Measurements from ENCODE around the gene COBL. TPM values are rescaled to one million over a fixed set of nuclear protein-coding genes. Genes with fewer than 3 reads are reported as not detected.

Gene COBL
- total RNA-seq, 1 donor from 2014 or later, result 6.3 TPM

DNA sequence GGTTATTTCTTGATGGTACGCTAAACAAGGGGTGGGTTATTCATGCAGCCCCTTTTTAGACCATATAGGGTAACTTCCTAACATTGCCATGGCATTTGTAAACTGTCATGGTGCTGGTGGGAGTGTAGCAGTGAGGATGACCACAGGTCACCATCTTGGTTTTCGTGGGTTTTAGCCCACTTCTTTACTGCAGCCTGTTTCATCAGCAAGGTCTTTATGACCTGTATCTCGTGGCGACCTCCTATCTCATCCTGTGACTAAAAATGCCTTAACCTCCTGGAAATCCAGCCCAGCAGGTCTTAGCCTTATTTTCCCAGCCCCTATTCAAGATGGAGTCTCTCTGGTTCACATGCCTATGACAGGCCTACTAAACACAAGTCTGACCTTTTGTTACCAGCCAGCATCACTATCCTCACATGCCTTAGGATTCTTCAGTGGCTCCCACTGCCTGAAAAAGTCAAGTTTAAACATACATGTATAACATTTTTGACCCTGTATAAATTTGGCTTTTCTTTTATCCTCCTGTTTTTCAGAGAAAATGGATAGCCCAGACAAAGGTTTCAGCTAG is 13.2 kb upstream of the COBL start:
- H3K27ac ChIP-seq, result no peak overlapping the region
- H3K9me3 ChIP-seq (ENCODE audit: low read depth), result no peaks in the 10 kb centered on the region
- no peaks in the 10 kb centered on the region for H3K9me3 Mint-ChIP-seq
- no peaks in the 10 kb centered on the region for H3K27me3 ChIP-seq
- H3K9ac ChIP-seq, result no peak overlapping the region
- H3K36me3 ChIP-seq, result no peaks in the 10 kb centered on the region
- H3K4me3 ChIP-seq, result no peak overlapping the region
- no peak for DNase-seq (ENCODE audit: low spot score)
- H3K36me3 Mint-ChIP-seq, result no peaks in the 10 kb centered on the region
- H3K79me2 ChIP-seq (ENCODE audit: low read depth), result no peaks in the 10 kb centered on the region
- no peak overlapping the region for H3K4me2 ChIP-seq
- peaks cover 32% of the 10 kb centered on the region for H3F3A ChIP-seq (ENCODE audit: low read depth)
- no peak overlapping the region for H3K4me3 Mint-ChIP-seq
- no peaks in the 10 kb centered on the region for H3K4me1 Mint-ChIP-seq
- peaks cover 12% of the 10 kb centered on the region for H3K27me3 Mint-ChIP-seq (ENCODE audit: insufficient read depth, low read depth)
- TF ChIP-seq CTCF (IDR thresholded peaks at IDR 0.05) (no peak), EZH2phosphoT487 (IDR thresholded peaks at IDR 0.05) (no peak), EZH2 (IDR thresholded peaks at IDR 0.05) (no peak)
- no peak overlapping the region for H3K27ac Mint-ChIP-seq
- H3K4me1 ChIP-seq, result peaks cover 22% of the 10 kb centered on the region
- H2AFZ ChIP-seq (replicated peaks), result no peak overlapping the region
- H4K20me1 ChIP-seq (ENCODE audit: low read depth), result no peaks in the 10 kb centered on the region

DNA sequence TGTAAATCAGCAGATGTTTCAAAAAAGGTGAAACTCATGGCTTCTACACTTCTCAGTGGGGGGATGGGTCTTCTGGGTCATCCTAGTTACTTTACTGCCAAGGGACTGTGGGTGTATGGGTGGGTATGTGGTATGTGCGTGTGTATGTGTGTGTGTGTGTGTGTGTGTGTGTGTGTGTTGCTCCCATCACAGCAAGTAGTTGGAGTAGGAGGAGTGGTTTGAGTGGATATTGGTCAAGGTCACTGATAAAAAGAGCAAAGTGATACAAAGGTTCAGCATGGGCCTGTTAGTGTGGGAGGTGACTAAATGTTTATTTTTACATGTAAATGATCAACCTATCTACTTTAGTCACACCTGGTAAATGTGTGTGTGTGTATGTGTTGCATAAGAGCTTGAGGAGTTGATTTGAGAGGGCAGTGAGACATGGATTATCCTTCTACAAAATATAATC is 11.8 kb upstream of the COBL start:
- Histone ChIP-seq H4K20me1 (ENCODE audit: low read depth) (no peaks in the 10 kb centered on the region), H3F3A (ENCODE audit: low read depth) (peaks cover 34% of the 10 kb centered on the region), H3K27ac (no peak overlapping the region), H3K4me2 (no peak overlapping the region), H3K27me3 (no peaks in the 10 kb centered on the region), H3K4me1 (peaks cover 22% of the 10 kb centered on the region), H3K9ac (no peak overlapping the region), H2AFZ (replicated peaks) (no peak overlapping the region), H3K9me3 (ENCODE audit: low read depth) (no peaks in the 10 kb centered on the region), H3K4me3 (no peak overlapping the region), H3K36me3 (no peaks in the 10 kb centered on the region), H3K79me2 (ENCODE audit: low read depth) (no peaks in the 10 kb centered on the region)
- peaks cover 10% of the 10 kb centered on the region for H3K27me3 Mint-ChIP-seq (ENCODE audit: insufficient read depth, low read depth)
- TF ChIP-seq EZH2 (IDR thresholded peaks at IDR 0.05) (no peak), EZH2phosphoT487 (IDR thresholded peaks at IDR 0.05) (no peak), CTCF (IDR thresholded peaks at IDR 0.05) (no peak)
- H3K9me3 Mint-ChIP-seq, result no peaks in the 10 kb centered on the region
- no peaks in the 10 kb centered on the region for H3K36me3 Mint-ChIP-seq
- H3K4me3 Mint-ChIP-seq, result no peak overlapping the region
- no peak overlapping the region for H3K27ac Mint-ChIP-seq
- no peaks in the 10 kb centered on the region for H3K4me1 Mint-ChIP-seq
- no peak for DNase-seq (ENCODE audit: low spot score)

GRCh38 chr7:51327287-51327717 is 10.7 kb upstream of the COBL start:
- no peak overlapping the region for H3K4me3 Mint-ChIP-seq
- H3K4me2 ChIP-seq, result peak overlapping the region; percentile 10
- peaks cover 34% of the 10 kb centered on the region for H3F3A ChIP-seq (ENCODE audit: low read depth)
- peaks cover 22% of the 10 kb centered on the region for H3K4me1 ChIP-seq
- no peak overlapping the region for H3K4me3 ChIP-seq
- H3K9ac ChIP-seq, result no peak overlapping the region
- H2AFZ ChIP-seq (replicated peaks), result peak overlapping the region; percentile 15
- H3K36me3 Mint-ChIP-seq, result no peaks in the 10 kb centered on the region
- no peak overlapping the region for H3K27ac ChIP-seq
- no peaks in the 10 kb centered on the region for H3K79me2 ChIP-seq (ENCODE audit: low read depth)
- H3K36me3 ChIP-seq, result no peaks in the 10 kb centered on the region
- no peak overlapping the region for H3K27ac Mint-ChIP-seq
- H3K27me3 Mint-ChIP-seq (ENCODE audit: insufficient read depth, low read depth), result peaks cover 10% of the 10 kb centered on the region
- H4K20me1 ChIP-seq (ENCODE audit: low read depth), result no peaks in the 10 kb centered on the region
- TF ChIP-seq CTCF (IDR thresholded peaks at IDR 0.05), result no peak
- TF ChIP-seq EZH2phosphoT487 (IDR thresholded peaks at IDR 0.05), result no peak
- TF ChIP-seq EZH2 (IDR thresholded peaks at IDR 0.05), result no peak
- H3K9me3 Mint-ChIP-seq, result no peaks in the 10 kb centered on the region
- no peaks in the 10 kb centered on the region for H3K9me3 ChIP-seq (ENCODE audit: low read depth)
- DNase-seq (ENCODE audit: low spot score), result peak; percentile 14
- H3K27me3 ChIP-seq, result no peaks in the 10 kb centered on the region
- H3K4me1 Mint-ChIP-seq, result no peaks in the 10 kb centered on the region
